HFF-Myc (cell line): ENCODE results near the gene AHDC1.

Source experiments
- DNase-seq: peaks from one replicate; pipeline ENCODE4 v3.0.0-alpha.2; 2011; ENCODE audit warnings: low read depth; ENCODE audit errors: extremely low read depth
- H3K4me3 ChIP-seq: replicated peaks from 2 replicates; pipeline ENCODE4 v1.5.1; 2011; ENCODE audit warnings: low read depth, mild to moderate bottlenecking, control low read depth, low read length
- TF ChIP-seq, protein P1 (sequence below): IDR thresholded peaks from 2 replicates; pipeline ENCODE4 v1.5.1; 2012; ENCODE audit warnings: mild to moderate bottlenecking, low read depth, low read length, control low read depth; ENCODE audit errors: missing control alignments

AHDC1 gene

DNA sequence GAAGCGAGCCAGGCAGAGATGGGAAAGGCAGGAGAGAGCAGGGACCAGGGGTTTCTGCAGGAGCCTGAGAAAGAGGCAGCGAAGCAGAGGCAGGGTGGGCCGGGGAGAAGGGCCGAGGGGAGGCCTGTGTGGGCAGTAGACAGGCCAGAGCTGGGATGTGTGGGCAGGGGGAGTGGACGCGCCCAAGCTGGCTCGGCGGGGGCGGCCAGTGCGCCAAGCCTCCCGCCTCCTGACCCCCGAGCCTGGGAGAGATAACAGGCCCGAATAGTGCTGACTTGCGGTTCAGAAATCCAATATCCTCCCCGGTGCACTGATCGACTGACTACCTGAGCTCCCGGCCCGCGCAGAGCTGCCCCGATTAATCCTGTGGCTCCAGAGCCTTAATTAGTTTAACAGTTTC is 41.9 kb downstream of the AHDC1 start:
- DNase-seq, result no peak
- H3K4me3 ChIP-seq, result no peak overlapping the region
- TF ChIP-seq, protein P1, sequence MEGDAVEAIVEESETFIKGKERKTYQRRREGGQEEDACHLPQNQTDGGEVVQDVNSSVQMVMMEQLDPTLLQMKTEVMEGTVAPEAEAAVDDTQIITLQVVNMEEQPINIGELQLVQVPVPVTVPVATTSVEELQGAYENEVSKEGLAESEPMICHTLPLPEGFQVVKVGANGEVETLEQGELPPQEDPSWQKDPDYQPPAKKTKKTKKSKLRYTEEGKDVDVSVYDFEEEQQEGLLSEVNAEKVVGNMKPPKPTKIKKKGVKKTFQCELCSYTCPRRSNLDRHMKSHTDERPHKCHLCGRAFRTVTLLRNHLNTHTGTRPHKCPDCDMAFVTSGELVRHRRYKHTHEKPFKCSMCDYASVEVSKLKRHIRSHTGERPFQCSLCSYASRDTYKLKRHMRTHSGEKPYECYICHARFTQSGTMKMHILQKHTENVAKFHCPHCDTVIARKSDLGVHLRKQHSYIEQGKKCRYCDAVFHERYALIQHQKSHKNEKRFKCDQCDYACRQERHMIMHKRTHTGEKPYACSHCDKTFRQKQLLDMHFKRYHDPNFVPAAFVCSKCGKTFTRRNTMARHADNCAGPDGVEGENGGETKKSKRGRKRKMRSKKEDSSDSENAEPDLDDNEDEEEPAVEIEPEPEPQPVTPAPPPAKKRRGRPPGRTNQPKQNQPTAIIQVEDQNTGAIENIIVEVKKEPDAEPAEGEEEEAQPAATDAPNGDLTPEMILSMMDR, result no peak

DNA sequence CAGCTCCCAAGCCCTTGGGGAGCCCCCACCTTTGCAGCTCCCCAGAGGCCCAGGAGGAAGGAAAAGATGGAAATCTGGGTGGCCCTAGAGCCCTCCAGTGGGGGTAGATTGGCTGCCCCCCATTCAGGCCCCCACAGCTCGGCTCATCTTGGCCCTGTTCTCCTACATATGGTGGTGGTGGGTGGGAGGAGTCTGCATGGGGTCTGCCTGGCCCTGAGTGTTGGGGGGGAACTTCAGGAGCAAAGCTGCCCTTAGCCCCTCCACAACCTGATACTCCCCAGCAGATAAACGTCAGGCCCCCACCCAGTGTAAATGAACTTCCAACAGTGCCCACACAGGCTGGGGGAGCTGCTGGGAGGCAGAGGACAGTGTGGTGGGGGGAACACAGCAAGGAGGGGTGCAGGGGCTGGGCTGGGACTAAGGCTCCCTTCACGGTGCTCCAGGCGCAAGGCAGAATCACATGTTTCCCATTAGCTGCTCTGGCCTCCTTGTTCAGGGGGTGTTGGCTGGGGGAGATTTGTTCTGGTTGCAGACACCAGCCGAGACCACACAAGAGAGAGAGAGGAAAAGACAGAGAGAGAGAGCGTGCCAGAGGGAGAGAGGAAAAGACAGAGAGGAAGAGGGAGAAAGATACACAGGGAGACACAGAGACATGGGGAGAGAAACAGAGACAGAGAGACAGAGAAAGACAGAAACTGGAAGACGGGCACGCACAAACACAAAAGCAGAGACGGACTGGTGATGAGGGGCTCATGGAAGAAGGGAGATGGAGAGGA is 42.6 kb downstream of the AHDC1 start:
- TF ChIP-seq, protein P1, result no peak
- no peak overlapping the region for H3K4me3 ChIP-seq
- no peak for DNase-seq

DNA sequence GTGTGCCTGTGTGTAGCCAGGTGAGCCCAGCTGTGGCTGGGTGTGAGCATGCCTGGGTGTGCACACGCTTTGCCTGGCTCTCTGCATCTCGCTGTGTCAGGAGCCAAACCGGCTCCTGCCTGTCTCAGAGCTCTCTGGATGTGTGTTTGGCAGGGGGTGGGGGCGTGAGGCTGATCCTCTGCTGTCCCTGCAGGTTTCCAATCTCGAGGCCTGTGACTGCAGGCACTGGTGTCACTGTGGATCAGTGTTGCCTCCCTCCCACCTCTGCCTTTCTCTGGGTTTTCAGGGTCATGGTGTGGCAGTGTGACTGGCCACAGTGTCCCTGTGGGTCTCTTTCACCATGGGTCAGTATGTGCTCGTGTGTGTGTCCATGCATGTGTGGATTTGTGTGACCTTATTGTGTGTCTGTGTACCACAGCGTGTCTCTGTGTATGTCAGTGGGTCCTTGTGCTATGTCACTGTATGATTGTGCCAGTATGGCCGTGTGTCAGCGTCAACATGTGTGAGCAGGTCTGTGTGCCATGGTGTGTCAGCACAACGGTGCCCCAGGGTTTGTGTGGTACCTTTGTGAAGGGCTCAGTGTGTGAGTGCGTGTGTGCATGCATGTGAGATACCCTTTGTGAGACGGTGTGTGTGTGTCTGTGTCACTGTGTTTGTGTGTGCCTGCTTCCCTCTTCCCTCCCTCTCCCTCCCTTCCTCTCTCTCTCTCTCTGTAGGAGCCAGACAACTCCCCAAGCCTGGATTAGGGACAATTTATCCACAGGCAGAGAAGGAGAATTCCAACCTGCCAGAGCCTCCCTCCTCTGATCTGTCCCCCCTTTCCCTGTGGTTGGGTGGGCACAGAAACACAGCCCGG is 43.4 kb downstream of the AHDC1 start:
- H3K4me3 ChIP-seq, result no peak overlapping the region
- no peak for DNase-seq
- TF ChIP-seq, protein P1, result no peak

DNA sequence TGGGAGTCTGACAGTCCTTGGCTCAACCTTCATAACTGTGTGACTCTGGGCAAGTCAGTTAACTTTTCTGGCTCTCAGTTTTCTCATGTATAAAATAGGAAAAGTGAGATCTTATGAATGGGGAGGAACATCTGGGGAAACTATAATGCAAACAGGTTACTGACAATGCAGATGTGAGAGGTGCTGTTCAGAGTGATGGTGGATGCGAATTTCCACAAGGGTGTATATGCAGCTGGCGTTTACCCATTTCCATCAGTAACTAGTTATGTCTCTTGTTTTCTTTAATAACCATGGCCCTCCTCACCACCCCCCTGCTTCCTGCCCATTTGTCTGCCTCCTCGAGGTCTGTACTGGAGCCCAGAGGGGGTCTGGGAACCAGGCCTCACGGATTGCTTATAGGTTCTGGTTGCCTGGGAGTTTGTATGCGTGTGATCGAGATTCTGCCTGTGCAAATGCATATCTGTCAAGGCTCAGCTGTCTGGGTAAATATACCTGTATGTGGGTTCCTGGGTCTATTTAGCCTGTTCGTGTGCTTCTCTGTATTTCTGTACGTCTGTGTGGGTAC is 44.4 kb downstream of the AHDC1 start:
- DNase-seq, result no peak
- H3K4me3 ChIP-seq, result no peak overlapping the region

DNA sequence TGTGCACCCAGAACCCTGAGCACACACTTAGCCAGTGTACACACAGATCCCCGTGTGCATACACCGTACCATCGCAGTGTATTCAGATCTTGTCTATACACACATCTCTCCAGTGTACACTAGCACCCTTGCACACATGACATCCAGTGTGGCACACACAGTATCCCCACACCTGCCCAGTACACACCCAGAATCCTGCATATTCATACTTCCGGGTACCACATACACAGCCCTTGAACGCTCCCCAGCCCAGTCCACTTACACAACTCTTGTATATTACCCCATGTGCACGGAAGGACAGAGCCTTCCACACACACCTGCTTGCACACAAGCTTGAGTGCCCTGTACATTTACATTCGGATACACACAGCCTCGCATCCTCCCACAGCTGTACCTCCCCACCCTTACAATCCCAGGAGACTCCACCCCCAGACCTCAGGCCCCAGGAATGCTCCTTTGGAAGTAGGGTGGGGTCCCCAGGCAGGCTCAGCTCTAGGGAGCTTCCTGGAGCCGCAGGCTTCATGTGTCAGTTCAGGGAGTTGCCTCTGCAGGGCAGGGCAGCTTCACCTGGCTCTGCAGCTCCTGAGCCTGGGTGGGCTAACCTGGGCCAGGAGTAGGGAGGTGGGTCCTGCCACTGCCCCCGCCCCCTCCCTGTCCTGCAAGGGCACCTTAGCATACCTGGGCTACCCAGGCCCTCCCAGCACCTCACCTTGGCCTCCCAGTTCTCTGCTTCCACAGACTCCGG is 46.2 kb downstream of the AHDC1 start:
- H3K4me3 ChIP-seq, result no peak overlapping the region
- TF ChIP-seq, protein P1, result no peak
- no peak for DNase-seq

More for the DNA sequence above, 44.4 kb downstream of the AHDC1 start:
- TF ChIP-seq, protein P1, result no peak
